Retinal pigment epithelial cell (primary cell): ENCODE data around the gene CD40.

Experiments
- DNase-seq: peaks from one replicate; pipeline ENCODE4 v3.0.0-alpha.2; 2010; ENCODE audit warnings: low read depth
- H3K4me3 ChIP-seq: 2 replicates; pipeline ENCODE4 v1.5.1; 2011; ENCODE audit warnings: mild to moderate bottlenecking, low read length, control low read depth, moderate library complexity
- TF ChIP-seq, protein P1 (sequence below): conservative IDR thresholded peaks from 2 replicates; pipeline ENCODE4 v1.5.1; 2011; ENCODE audit warnings: low read depth, low read length, control low read depth, inconsistent platforms

Gene CD40

GRCh38 chr20:46077642-46078305 lies 40.3 kb upstream of the CD40 start:
- H3K4me3 ChIP-seq, result no peak overlapping the region
- TF ChIP-seq, protein P1, sequence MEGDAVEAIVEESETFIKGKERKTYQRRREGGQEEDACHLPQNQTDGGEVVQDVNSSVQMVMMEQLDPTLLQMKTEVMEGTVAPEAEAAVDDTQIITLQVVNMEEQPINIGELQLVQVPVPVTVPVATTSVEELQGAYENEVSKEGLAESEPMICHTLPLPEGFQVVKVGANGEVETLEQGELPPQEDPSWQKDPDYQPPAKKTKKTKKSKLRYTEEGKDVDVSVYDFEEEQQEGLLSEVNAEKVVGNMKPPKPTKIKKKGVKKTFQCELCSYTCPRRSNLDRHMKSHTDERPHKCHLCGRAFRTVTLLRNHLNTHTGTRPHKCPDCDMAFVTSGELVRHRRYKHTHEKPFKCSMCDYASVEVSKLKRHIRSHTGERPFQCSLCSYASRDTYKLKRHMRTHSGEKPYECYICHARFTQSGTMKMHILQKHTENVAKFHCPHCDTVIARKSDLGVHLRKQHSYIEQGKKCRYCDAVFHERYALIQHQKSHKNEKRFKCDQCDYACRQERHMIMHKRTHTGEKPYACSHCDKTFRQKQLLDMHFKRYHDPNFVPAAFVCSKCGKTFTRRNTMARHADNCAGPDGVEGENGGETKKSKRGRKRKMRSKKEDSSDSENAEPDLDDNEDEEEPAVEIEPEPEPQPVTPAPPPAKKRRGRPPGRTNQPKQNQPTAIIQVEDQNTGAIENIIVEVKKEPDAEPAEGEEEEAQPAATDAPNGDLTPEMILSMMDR, result no peak
- DNase-seq, result no peak

- TF ChIP-seq, protein P1, result no peak
- DNase-seq, result no peak
- no peak overlapping the region for H3K4me3 ChIP-seq
Observed at GRCh38 chr20:46078954-46079353, 39.2 kb upstream of the CD40 start.

GRCh38 chr20:46081074-46081473 lies 37.0 kb upstream of the CD40 start:
- no peak overlapping the region for H3K4me3 ChIP-seq
- TF ChIP-seq, protein P1, result no peak
- no peak for DNase-seq

- H3K4me3 ChIP-seq, result no peak overlapping the region
- TF ChIP-seq, protein P1, result no peak
- no peak for DNase-seq
Observed at GRCh38 chr20:46083101-46083500, 35.0 kb upstream of the CD40 start.

- TF ChIP-seq, protein P1, result no peak
- DNase-seq, result no peak
- H3K4me3 ChIP-seq, result no peak overlapping the region
Observed at GRCh38 chr20:46083531-46084061, 34.5 kb upstream of the CD40 start.

- DNase-seq, result no peak
- TF ChIP-seq, protein P1, result no peak
- H3K4me3 ChIP-seq, result no peak overlapping the region
Observed at GRCh38 chr20:46084805-46085178, 33.3 kb upstream of the CD40 start.

DNA sequence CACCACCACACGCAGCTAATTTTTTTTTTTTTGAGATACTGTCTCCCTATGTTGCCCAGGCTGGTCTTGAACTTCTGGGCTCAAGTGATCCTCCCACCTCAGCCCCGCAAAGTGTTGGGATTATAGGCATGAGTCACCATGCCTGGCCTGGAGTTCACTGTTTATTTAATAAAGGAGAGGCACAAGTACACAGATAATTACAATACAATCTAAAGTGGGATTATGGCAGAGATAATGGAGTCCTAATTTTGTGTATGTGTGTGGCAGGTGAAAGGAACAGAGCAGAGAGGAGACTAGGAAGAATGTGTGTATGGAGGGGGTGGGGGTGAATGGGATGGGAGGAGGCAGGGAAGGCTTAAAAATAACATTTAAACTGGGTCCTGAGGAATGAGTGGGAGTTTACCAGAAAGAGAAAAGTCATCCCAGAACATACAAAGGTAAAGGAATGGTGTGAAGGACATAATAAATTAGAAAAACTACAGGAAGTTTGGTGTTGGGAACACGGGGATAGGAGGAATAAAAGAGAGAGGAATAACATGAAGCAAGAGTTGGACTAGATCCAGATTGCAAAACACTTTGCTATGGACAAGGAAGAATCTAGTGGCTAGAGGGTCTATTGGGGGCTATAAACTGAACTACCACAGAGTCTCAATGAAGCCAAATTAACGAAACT lies 32.8 kb upstream of the CD40 start:
- no peak overlapping the region for H3K4me3 ChIP-seq
- TF ChIP-seq, protein P1, result no peak
- DNase-seq, result no peak
